GM23248 (cell line): ENCODE results near the gene CSNK1G1. TPM values are rescaled to one million over a fixed set of nuclear protein-coding genes. Genes with fewer than 3 reads are reported as not detected.

Experiments used
- DNase-seq: peaks from one replicate; pipeline ENCODE4 v3.0.0-alpha.2; 2015
- H2AFZ ChIP-seq: fragments of 200-600 bp; sonication (generic); 2 replicates; pipeline ENCODE4 v1.6.1; 2016; ENCODE audit warnings: antibody characterized with exemption
- H3F3A ChIP-seq: fragments of 200-600 bp; sonication (generic); 2 replicates; pipeline ENCODE4 v1.6.1; 2016; ENCODE audit warnings: mild to moderate bottlenecking, antibody characterized with exemption, mixed run types; ENCODE audit not compliant: insufficient read depth
- H3K27ac ChIP-seq: fragments of 200-600 bp; sonication (generic); 2 replicates; pipeline ENCODE4 v1.5.1; 2016; ENCODE audit warnings: mild to moderate bottlenecking
- H3K27me3 ChIP-seq: fragments of 200-600 bp; sonication (generic); replicated peaks from 2 replicates; pipeline ENCODE4 v1.6.1; 2016; ENCODE audit warnings: mild to moderate bottlenecking; ENCODE audit not compliant: insufficient read depth
- H3K36me3 ChIP-seq: fragments of 200-600 bp; sonication (generic); 2 replicates; pipeline ENCODE4 v1.6.1; 2016; ENCODE audit warnings: low read depth, mild to moderate bottlenecking
- H3K4me1 ChIP-seq: fragments of 200-600 bp; sonication (generic); 2 replicates; pipeline ENCODE4 v1.6.1; 2016; ENCODE audit warnings: mild to moderate bottlenecking; ENCODE audit not compliant: insufficient read depth
- H3K4me2 ChIP-seq: fragments of 200-600 bp; sonication (generic); one replicate; pipeline ENCODE4 v1.6.1; 2016; ENCODE audit warnings: mild to moderate bottlenecking; ENCODE audit not compliant: unreplicated experiment
- H3K4me3 ChIP-seq: fragments of 200-600 bp; sonication (generic); 2 replicates; pipeline ENCODE4 v1.5.1; 2016; ENCODE audit warnings: mild to moderate bottlenecking
- H3K79me2 ChIP-seq: fragments of 200-600 bp; sonication (generic); 2 replicates; pipeline ENCODE4 v1.6.1; 2016; ENCODE audit warnings: mild to moderate bottlenecking; ENCODE audit not compliant: insufficient read depth
- H3K9ac ChIP-seq: fragments of 200-600 bp; sonication (generic); 2 replicates; pipeline ENCODE4 v1.6.1; 2016; ENCODE audit warnings: mild to moderate bottlenecking
- H3K9me2 ChIP-seq: fragments of 200-600 bp; sonication (generic); 2 replicates; pipeline ENCODE4 v1.6.1; 2016; ENCODE audit warnings: mixed run types, mild to moderate bottlenecking, moderate library complexity; ENCODE audit not compliant: insufficient read depth
- H3K9me3 ChIP-seq: fragments of 200-600 bp; sonication (generic); one replicate; pipeline ENCODE4 v1.6.1; 2017; ENCODE audit warnings: low read depth
- H4K20me1 ChIP-seq: fragments of 200-600 bp; sonication (generic); 2 replicates; pipeline ENCODE4 v1.6.0; 2016; ENCODE audit not compliant: insufficient read depth
- EZH2 ChIP-seq: fragments of 200-600 bp; sonication (generic); IDR thresholded peaks from 2 replicates; pipeline ENCODE4 v1.6.1; 2018; ENCODE audit warnings: antibody characterized with exemption, mild to moderate bottlenecking; ENCODE audit not compliant: insufficient read depth, poor library complexity, severe bottlenecking
- EZH2phosphoT487 ChIP-seq: fragments of 200-600 bp; sonication (generic); IDR thresholded peaks from 2 replicates; pipeline ENCODE4 v1.6.1; 2018; ENCODE audit warnings: antibody characterized with exemption, moderate library complexity, mild to moderate bottlenecking, low read depth; ENCODE audit not compliant: insufficient read depth
- WGBS, 2 experiments: methylation state at CpG; one replicate each; pipeline ENCODE4 v1.1.6; 2015 to 2017; ENCODE audit warnings: low lambda C conversion rate in 2 of 2, low coverage in 1 of 2; ENCODE audit errors: missing lambda C conversion rate in 2 of 2; 5-methylcytosine and 5-hydroxymethylcytosine counted together
- in situ Hi-C: fragments of 300-500 bp; cut with MboI; formaldehyde crosslinking; loops from 2 replicates; pipeline ENCODE4 v1.15.0; 2020
- polyA plus RNA-seq: library from polyadenylated mRNA; unstranded; fragments of >200 nt; fragmentation: Nextera tagmentation; extraction: Ambion mirVana; gene quantifications from 2 replicates; pipeline ENCODE4 v1.2.1, GENCODE V29; 2016
- total RNA-seq: library from RNA; depleted of rRNA; stranded (reverse); fragments of >200 nt; shearing (Covaris generic); gene quantifications from 2 replicates; pipeline ENCODE4 v1.2.3, GENCODE V29; 2014

The CSNK1G1 gene
- total and polyA plus RNA-seq, 2 experiments from 2014 or later: 14.8 to 17.1 TPM

DNA sequence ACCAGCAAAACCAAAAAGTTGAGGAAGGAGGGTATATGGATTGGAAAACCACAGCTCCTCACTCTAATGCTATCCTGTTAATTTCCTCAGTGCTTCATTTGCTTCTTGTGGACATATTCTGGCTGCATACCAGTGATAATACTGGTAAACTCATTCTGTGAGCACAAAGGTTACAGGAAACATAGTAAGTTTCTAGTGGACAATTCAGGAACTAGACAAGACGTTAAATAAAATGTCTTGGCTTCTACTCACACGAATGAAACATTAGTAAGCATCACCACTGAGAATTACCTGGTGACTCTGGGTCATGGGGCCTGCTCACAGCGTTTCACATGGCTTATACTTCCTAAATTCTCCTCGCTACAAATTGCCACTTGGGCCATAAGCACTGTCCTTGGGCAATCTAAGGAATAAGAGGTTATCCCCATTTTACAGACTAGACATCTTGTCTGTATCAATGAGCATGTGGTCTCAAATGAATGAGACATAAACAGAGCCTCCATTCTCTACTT is 173.1 kb downstream of the CSNK1G1 start:
- no peak for DNase-seq
- Histone ChIP-seq H3K27ac (no peak overlapping the region), H2AFZ (no peak overlapping the region), H3K9ac (no peak overlapping the region), H4K20me1 (no peaks in the 10 kb centered on the region), H3K9me3 (no peaks in the 10 kb centered on the region), H3K79me2 (no peaks in the 10 kb centered on the region), H3K9me2 (no peaks in the 10 kb centered on the region), H3K4me2 (no peak overlapping the region), H3F3A (0 out of 2 replicates have a peak, but pooled peaks cover 3% of the 10 kb centered on the region), H3K4me1 (no peaks in the 10 kb centered on the region), H3K4me3 (no peak overlapping the region), H3K27me3 (no peaks in the 10 kb centered on the region), H3K36me3 (peaks cover 19% of the 10 kb centered on the region)
- TF ChIP-seq EZH2phosphoT487: no peak
- TF ChIP-seq EZH2: no peak
- in situ Hi-C loops: no loop called here
- 94 to 99% methylated on average over 4 of the region's 4 CpGs for WGBS, 2 experiments

- in situ Hi-C loops: no loop called here
- WGBS, 2 experiments: 83 to 86% methylated on average over 8 of the region's 8 CpGs
Observed at GRCh38 chr15:64180235-64180824, 175.6 kb downstream of the CSNK1G1 start.

GRCh38 chr15:64166102-64166890 is 189.7 kb downstream of the CSNK1G1 start:
- Histone ChIP-seq H3F3A (peaks cover 49% of the 10 kb centered on the region), H3K9me3 (no peaks in the 10 kb centered on the region), H4K20me1 (no peaks in the 10 kb centered on the region), H3K4me3 (no peak overlapping the region), H3K27ac (no peak overlapping the region), H3K4me2 (no peak overlapping the region), H3K36me3 (peaks cover 8% of the 10 kb centered on the region; the same call in 1 of the 2 replicates), H3K9me2 (no peaks in the 10 kb centered on the region), H3K4me1 (peaks cover 12% of the 10 kb centered on the region), H3K79me2 (peaks cover 13% of the 10 kb centered on the region), H2AFZ (no peak overlapping the region), H3K9ac (no peak overlapping the region), H3K27me3 (no peaks in the 10 kb centered on the region)
- TF ChIP-seq EZH2phosphoT487: no peak
- TF ChIP-seq EZH2: no peak
- no peak for DNase-seq
- WGBS, 2 experiments: 55 to 63% methylated on average over 5 of the region's 5 CpGs
- in situ Hi-C loops: no loop called here

More at GRCh38 chr15:64180235-64180824, 175.6 kb downstream of the CSNK1G1 start:
- no peak overlapping the region for H3K4me2 ChIP-seq
- H3K79me2 ChIP-seq: no peaks in the 10 kb centered on the region
- no peak overlapping the region for H2AFZ ChIP-seq
- DNase-seq: no peak
- H3K9ac ChIP-seq: no peak overlapping the region
- H3K9me3 ChIP-seq: no peaks in the 10 kb centered on the region
- TF ChIP-seq EZH2 (no peak), EZH2phosphoT487 (no peak)
- H3K4me3 ChIP-seq: no peak overlapping the region
- no peaks in the 10 kb centered on the region for H3K27me3 ChIP-seq
- no peaks in the 10 kb centered on the region for H3K9me2 ChIP-seq
- no peaks in the 10 kb centered on the region for H3F3A ChIP-seq
- no peaks in the 10 kb centered on the region for H4K20me1 ChIP-seq
- no peak overlapping the region for H3K27ac ChIP-seq
- H3K36me3 ChIP-seq: peaks cover 19% of the 10 kb centered on the region
- H3K4me1 ChIP-seq: no peaks in the 10 kb centered on the region

GRCh38 chr15:64164436-64164835 is 191.5 kb downstream of the CSNK1G1 start:
- no peaks in the 10 kb centered on the region for H3K27me3 ChIP-seq
- in situ Hi-C loops: no loop called here
- 97 to 98% methylated on average over 4 of the region's 4 CpGs for WGBS, 2 experiments
- DNase-seq: no peak
- peaks cover 31% of the 10 kb centered on the region for H3K79me2 ChIP-seq
- no peaks in the 10 kb centered on the region for H3K9me3 ChIP-seq
- peak overlapping the region; percentile 94; the same call in 1 of the 2 replicates for H2AFZ ChIP-seq
- peaks cover 19% of the 10 kb centered on the region for H3K36me3 ChIP-seq
- peaks cover 26% of the 10 kb centered on the region for H3K4me1 ChIP-seq
- H3K9me2 ChIP-seq: no peaks in the 10 kb centered on the region
- TF ChIP-seq EZH2 (no peak), EZH2phosphoT487 (no peak)
- no peak overlapping the region for H3K4me3 ChIP-seq
- peaks cover 64% of the 10 kb centered on the region for H3F3A ChIP-seq
- H3K9ac ChIP-seq: no peak overlapping the region
- H4K20me1 ChIP-seq: no peaks in the 10 kb centered on the region
- H3K4me2 ChIP-seq: no peak overlapping the region
- 0 out of 2 replicates have a peak overlapping the region, but pooled peaks have one; percentile 90 for H3K27ac ChIP-seq
